ENCODE results near the gene SLC9A9.

GRCh38 chr3:143883151-143883550 is 34.9 kb upstream of the SLC9A9 start:
- TF ChIP-seq, protein P1, sequence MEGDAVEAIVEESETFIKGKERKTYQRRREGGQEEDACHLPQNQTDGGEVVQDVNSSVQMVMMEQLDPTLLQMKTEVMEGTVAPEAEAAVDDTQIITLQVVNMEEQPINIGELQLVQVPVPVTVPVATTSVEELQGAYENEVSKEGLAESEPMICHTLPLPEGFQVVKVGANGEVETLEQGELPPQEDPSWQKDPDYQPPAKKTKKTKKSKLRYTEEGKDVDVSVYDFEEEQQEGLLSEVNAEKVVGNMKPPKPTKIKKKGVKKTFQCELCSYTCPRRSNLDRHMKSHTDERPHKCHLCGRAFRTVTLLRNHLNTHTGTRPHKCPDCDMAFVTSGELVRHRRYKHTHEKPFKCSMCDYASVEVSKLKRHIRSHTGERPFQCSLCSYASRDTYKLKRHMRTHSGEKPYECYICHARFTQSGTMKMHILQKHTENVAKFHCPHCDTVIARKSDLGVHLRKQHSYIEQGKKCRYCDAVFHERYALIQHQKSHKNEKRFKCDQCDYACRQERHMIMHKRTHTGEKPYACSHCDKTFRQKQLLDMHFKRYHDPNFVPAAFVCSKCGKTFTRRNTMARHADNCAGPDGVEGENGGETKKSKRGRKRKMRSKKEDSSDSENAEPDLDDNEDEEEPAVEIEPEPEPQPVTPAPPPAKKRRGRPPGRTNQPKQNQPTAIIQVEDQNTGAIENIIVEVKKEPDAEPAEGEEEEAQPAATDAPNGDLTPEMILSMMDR (conservative IDR thresholded peaks at IDR 0.05; ENCODE audit: low read depth, low read length) = no peak
- TF ChIP-seq EZH2 (IDR thresholded peaks at IDR 0.05; ENCODE audit: borderline replicate concordance, low read depth, low read length, poor library complexity, severe bottlenecking) = no peak
